Stimulated activated naive B cell treated with anti-CD40 and anti-IgM and Interleukin-4, amounts not matched to agents 10 μg/mL and 1 μg/mL and 100 μg/mL, for 72 hours (primary cell): ENCODE measurements around the gene DYRK3.

ENCODE experiments used
- ATAC-seq, 2 donors: fragments of 150-1000 bp; cut with Tn5 transposase; replicated peaks; 2 replicates each; pipeline ENCODE4 v1.10.0; 2021; ENCODE audit warnings: moderate library complexity in 1 of 2
- DNase-seq: peaks from one replicate; pipeline ENCODE4 v3.0.0; 2021
- H3K27ac Mint-ChIP-seq: one replicate; pipeline ENCODE4 v1.8.0; 2022; ENCODE audit warnings: mild to moderate bottlenecking, mixed read lengths
- H3K27me3 Mint-ChIP-seq, 2 donors: one replicate each; pipeline ENCODE4 v1.8.0; 2022; ENCODE audit warnings: mixed read lengths in 2 of 2
- H3K36me3 Mint-ChIP-seq, 2 donors: one replicate each; pipeline ENCODE4 v1.8.0; 2022; ENCODE audit warnings: mixed read lengths in 2 of 2, mild to moderate bottlenecking in 1 of 2
- H3K4me1 Mint-ChIP-seq, 2 donors: one replicate each; pipeline ENCODE4 v1.8.0; 2022; ENCODE audit warnings: mixed read lengths in 2 of 2, mild to moderate bottlenecking in 1 of 2
- H3K4me3 Mint-ChIP-seq, 2 donors: one replicate each; pipeline ENCODE4 v1.8.0; 2022; ENCODE audit warnings: mild to moderate bottlenecking in 2 of 2, mixed read lengths in 2 of 2, moderate library complexity in 1 of 2
- H3K9me3 Mint-ChIP-seq, 2 donors: one replicate each; pipeline ENCODE4 v1.8.0; 2022; ENCODE audit warnings: mixed read lengths in 2 of 2, mild to moderate bottlenecking in 1 of 2

Gene DYRK3

DNA sequence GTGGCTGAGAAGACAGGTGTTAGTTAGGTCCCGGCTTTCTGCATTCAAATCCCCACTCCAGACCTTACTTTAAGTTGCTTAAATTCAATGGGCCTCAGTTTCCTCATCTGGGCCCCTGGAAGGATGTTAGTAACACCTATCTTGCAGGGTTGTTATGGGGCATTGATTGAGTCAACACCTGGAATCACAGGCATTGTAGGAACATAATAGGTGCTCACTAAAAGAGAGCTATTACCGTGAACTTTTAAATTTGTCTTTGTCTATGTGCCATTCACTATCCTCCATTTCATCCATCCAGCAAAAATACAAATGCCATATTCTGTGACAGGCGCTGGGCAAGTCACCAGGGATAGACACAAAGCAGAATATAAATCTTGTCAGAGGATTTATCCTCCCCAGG, 38.9 kb downstream of the DYRK3 start:
- H3K36me3 Mint-ChIP-seq: no peaks in the 10 kb centered on the region
- ATAC-seq (no peak), DNase-seq (no peak)
- H3K9me3 Mint-ChIP-seq: no peaks in the 10 kb centered on the region
- H3K27ac Mint-ChIP-seq: no peak overlapping the region
- H3K4me3 Mint-ChIP-seq: no peak overlapping the region
- H3K4me1 Mint-ChIP-seq: peaks cover 20 to 32% of the 10 kb centered on the region in 2 donors
- peaks cover 25 to 36% of the 10 kb centered on the region in 2 donors for H3K27me3 Mint-ChIP-seq

DNA sequence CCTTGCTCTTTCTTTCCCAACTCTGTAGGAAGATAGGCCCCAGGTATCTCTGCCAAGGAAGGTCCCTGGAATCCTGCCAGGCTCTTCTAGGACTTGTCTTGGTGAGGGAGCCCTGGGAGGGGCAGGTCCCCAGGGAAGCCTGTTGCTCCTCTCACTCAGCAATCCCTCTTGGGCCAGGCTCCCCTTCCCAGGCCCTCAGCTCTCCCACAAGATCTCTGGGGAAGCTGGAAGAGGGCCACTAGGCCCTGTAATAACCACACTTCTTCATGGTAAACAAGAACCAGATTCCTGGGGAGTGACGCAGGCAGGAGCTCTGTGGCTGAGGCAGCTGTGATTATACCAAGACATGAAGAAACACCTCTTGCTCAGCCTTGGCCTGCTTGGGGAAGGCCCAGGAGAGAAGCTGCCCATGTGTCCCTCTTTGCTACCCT, 39.4 kb downstream of the DYRK3 start:
- no peak for DNase-seq
- Mint-ChIP-seq H3K36me3 (no peaks in the 10 kb centered on the region), H3K4me3 (no peak overlapping the region), H3K9me3 (no peaks in the 10 kb centered on the region), H3K27me3 (peaks cover 25 to 36% of the 10 kb centered on the region in 2 donors), H3K4me1 (peaks cover 25 to 37% of the 10 kb centered on the region in 2 donors), H3K27ac (peak overlapping the region; percentile 25)
- no peak for ATAC-seq

GRCh38 chr1:206676499-206676898, 41.2 kb downstream of the DYRK3 start:
- no peak for DNase-seq
- Mint-ChIP-seq H3K4me1 (peaks cover 34 to 53% of the 10 kb centered on the region in 2 donors), H3K27me3 (peaks cover 18 to 29% of the 10 kb centered on the region in 2 donors), H3K9me3 (no peaks in the 10 kb centered on the region), H3K27ac (peak overlapping the region; percentile 32), H3K36me3 (no peaks in the 10 kb centered on the region), H3K4me3 (no peak overlapping the region)
- no peak for ATAC-seq

DNA sequence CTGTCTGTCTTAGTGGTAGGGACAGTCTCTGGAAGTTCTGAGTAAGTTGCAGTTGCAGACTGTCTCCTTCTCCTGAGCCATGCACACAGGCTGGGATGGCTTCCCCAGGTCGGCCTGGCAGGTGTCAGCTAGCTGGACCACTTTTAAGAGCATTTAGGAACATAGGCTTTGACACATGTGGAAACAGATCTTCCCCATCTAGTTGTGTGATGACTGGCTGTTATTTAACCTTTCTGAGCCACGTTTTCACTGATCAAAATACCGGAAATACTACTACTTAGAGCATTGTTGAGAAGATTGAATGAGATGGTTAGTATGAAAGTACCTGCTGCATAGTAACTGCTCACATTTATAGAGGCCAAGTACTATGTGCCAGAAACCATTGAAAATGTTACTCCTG, 43.2 kb downstream of the DYRK3 start:
- no peaks in the 10 kb centered on the region for H3K9me3 Mint-ChIP-seq
- H3K27me3 Mint-ChIP-seq: peaks cover 18 to 29% of the 10 kb centered on the region in 2 donors
- H3K4me1 Mint-ChIP-seq: peaks cover 51 to 73% of the 10 kb centered on the region in 2 donors
- DNase-seq (no peak), ATAC-seq (peak; percentile 12 to 13)
- H3K27ac Mint-ChIP-seq: no peak overlapping the region
- no peaks in the 10 kb centered on the region for H3K36me3 Mint-ChIP-seq
- no peak overlapping the region for H3K4me3 Mint-ChIP-seq

DNA sequence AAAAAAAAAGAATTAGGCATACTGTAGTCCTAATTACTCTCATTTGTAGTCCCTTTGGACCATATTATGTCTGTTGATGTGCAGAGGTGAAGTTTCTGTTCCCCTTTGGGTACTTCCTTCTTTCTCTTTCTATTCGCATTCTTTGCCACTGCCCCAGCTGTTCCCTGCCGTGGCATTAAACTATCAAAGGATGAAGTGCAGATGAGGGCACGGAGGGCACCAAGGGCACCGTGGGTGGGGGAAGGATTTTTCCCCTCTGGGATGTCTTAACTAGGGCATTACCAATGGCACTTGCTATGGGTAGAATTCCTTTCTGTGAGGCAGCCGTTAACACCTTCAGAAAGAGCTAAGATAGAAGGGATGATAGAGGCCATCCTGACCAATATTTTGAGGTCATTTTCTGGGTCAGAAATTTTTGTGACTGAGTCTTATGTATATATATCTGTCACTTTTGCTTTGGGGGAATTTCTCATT, 44.4 kb downstream of the DYRK3 start:
- DNase-seq (peak; percentile 73), ATAC-seq (peak; percentile 91 to 92)
- Mint-ChIP-seq H3K27me3 (peaks cover 17 to 25% of the 10 kb centered on the region in 2 donors), H3K4me3 (peak overlapping the region; percentile 54 to 76), H3K9me3 (no peaks in the 10 kb centered on the region), H3K4me1 (peaks cover 58 to 86% of the 10 kb centered on the region in 2 donors), H3K36me3 (no peaks in the 10 kb centered on the region), H3K27ac (peak overlapping the region; percentile 92)

DNA sequence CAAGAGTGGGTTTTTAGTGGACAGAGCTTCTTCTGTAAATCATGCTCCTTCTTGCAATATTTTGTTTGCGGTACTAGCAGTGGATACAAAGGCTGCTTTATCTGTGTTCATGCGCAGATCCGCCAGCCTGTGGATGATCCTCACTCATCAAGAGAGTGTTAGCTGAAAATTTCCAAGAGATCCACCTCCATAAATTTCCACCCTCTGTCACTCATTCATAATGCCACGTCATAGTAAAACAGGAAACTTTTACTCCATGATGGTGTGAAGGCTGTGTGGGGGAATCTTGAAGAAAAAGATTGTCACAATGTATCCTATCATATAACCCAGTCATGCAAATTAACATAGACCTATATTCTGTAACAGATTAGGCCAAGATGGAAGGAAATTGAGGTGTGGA, 44.9 kb downstream of the DYRK3 start:
- ATAC-seq: no peak
- no peaks in the 10 kb centered on the region for H3K9me3 Mint-ChIP-seq
- H3K4me1 Mint-ChIP-seq: peaks cover 57 to 83% of the 10 kb centered on the region in 2 donors
- H3K27me3 Mint-ChIP-seq: peaks cover 11 to 20% of the 10 kb centered on the region in 2 donors
- H3K36me3 Mint-ChIP-seq: no peaks in the 10 kb centered on the region
- peak overlapping the region in 1 of 2 donors; percentile 54 for H3K4me3 Mint-ChIP-seq
- DNase-seq: no peak
- peak overlapping the region; percentile 52 for H3K27ac Mint-ChIP-seq

DNA sequence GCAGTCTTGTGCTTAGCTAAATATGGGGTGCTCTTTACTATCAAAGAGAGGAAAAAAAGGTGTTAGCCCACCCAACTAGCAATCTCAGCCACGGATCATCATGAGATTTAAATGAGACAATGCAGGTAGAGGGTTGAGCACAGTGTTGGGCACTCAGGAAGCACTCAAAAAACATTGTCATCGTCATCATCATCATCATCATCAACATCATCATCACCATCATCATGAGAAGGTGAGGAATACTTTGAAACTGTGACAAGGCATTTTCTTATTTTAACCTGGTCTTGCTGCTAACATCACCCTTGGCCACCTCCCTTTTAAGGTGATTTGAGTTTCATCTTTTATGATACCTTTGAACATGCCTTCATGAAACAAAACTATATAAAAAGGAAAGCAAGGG, 46.0 kb downstream of the DYRK3 start:
- Mint-ChIP-seq H3K27me3 (peaks cover 4 to 13% of the 10 kb centered on the region in 2 donors), H3K4me3 (no peak overlapping the region), H3K4me1 (peaks cover 57 to 79% of the 10 kb centered on the region in 2 donors), H3K36me3 (no peaks in the 10 kb centered on the region), H3K9me3 (no peaks in the 10 kb centered on the region), H3K27ac (peak overlapping the region; percentile 31)
- ATAC-seq (no peak), DNase-seq (no peak)

- Mint-ChIP-seq H3K27me3 (peaks cover 0 to 6% of the 10 kb centered on the region in 2 donors), H3K36me3 (peaks cover 3 to 5% of the 10 kb centered on the region in 2 donors), H3K4me3 (peak overlapping the region in 1 of 2 donors; percentile 69), H3K9me3 (no peaks in the 10 kb centered on the region), H3K4me1 (peaks cover 61 to 81% of the 10 kb centered on the region in 2 donors), H3K27ac (no peak overlapping the region)
- no peak for DNase-seq
- peak; percentile 49 for ATAC-seq
These were observed 46.8 kb downstream of the DYRK3 start for GRCh38 chr1:206682111-206682510.

DNA sequence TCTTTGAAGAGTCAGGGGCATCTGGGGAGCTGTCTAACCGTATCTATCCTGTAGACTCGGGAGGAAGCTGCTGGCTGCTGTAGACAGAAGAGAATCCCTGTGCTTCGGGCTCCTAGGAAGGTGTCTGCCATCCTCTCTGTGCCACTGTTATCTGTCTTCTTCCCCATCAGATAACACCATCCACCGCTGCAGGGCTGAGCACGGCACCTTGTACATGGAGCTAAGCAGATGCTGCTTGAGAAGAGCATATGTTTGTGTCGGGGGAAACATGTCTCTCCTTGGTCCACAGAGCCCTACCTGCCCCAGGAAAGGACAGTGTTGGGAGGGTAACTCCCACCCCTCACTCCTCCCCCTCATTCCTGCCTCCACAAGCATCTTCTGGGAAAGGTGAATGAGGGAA, 48.0 kb downstream of the DYRK3 start:
- Mint-ChIP-seq H3K27ac (no peak overlapping the region), H3K4me3 (no peak overlapping the region), H3K4me1 (peaks cover 72 to 87% of the 10 kb centered on the region in 2 donors), H3K27me3 (no peaks in the 10 kb centered on the region), H3K9me3 (no peaks in the 10 kb centered on the region), H3K36me3 (peaks cover 5 to 8% of the 10 kb centered on the region in 2 donors)
- ATAC-seq (no peak), DNase-seq (no peak)

- H3K27ac Mint-ChIP-seq: no peak overlapping the region
- DNase-seq: no peak
- H3K9me3 Mint-ChIP-seq: no peaks in the 10 kb centered on the region
- ATAC-seq: no peak
- H3K36me3 Mint-ChIP-seq: peaks cover 7 to 9% of the 10 kb centered on the region in 2 donors
- H3K27me3 Mint-ChIP-seq: no peaks in the 10 kb centered on the region
- H3K4me1 Mint-ChIP-seq: peaks cover 68 to 87% of the 10 kb centered on the region in 2 donors
- H3K4me3 Mint-ChIP-seq: peak overlapping the region; percentile 36 to 77
These were observed 48.7 kb downstream of the DYRK3 start for GRCh38 chr1:206684003-206684402.

DNA sequence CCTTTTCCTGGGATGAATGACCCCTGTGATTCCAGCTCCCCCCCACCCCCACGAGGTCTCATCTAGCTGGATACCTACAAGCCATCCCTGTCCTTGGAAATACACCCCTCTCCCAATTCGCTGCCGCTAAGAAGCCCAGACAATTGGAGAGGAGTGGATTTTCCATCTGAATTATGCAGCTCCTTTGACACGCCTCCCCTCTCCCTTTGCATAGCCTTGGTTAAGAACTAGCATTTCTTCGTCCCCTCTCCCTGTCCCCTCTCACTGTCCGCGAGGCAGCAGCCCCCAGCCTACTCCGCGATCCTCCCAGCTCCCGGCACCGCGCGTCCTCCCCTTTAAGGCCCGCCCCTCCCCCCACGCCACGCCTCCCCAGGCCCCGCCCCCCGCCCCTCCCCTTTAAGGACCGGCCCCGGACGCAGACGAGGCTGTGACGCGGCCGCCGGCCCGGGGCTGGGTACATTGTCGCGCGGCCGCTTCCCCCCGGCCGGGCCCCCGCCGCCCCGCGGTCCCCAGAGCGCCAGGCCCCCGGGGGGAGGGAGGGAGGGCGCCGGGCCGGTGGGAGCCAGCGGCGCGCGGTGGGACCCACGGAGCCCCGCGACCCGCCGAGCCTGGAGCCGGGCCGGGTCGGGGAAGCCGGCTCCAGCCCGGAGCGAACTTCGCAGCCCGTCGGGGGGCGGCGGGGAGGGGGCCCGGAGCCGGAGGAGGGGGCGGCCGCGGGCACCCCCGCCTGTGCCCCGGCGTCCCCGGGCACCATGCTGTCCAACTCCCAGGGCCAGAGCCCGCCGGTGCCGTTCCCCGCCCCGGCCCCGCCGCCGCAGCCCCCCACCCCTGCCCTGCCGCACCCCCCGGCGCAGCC, 49.4 kb downstream of the DYRK3 start, which contains the start of gene MAPKAPK2:
MAPKAPK2 (plus strand) TSS at position 428 of the 856 bp plus-strand sequence; CDS start at position 753, 325 bp downstream.
- H3K27ac Mint-ChIP-seq: peak within 1 kb of the TSS; percentile 93
- peak within 1 kb of the TSS; percentile 89 to 92 for H3K4me3 Mint-ChIP-seq
- peaks cover 10 to 14% of the 10 kb centered on the region in 2 donors for H3K36me3 Mint-ChIP-seq
- H3K9me3 Mint-ChIP-seq: no peaks in the 10 kb centered on the region
- no peaks in the 10 kb centered on the region for H3K27me3 Mint-ChIP-seq
- peaks cover 66 to 85% of the 10 kb centered on the region in 2 donors for H3K4me1 Mint-ChIP-seq
- DNase-seq: peak; percentile 46
- peak; percentile 61 to 69 for ATAC-seq

DNA sequence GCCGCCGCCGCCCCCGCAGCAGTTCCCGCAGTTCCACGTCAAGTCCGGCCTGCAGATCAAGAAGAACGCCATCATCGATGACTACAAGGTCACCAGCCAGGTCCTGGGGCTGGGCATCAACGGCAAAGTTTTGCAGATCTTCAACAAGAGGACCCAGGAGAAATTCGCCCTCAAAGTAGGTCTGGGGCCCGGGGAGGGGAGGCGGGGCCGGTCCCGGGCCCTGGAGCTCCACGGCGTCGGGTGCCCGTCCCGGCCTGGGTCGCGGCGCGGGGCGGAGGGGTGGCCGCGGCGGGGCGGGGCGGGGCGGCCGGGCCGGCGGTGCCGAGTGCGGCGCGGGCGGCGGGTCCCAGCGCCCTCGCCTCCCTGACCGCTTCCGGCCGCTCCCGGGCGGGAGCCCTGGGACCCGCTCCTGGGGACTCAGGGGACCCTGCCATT, 50.0 kb downstream of the DYRK3 start:
- peaks cover 65 to 85% of the 10 kb centered on the region in 2 donors for H3K4me1 Mint-ChIP-seq
- H3K36me3 Mint-ChIP-seq: peaks cover 10 to 16% of the 10 kb centered on the region in 2 donors
- peak overlapping the region; percentile 93 for H3K27ac Mint-ChIP-seq

DNA sequence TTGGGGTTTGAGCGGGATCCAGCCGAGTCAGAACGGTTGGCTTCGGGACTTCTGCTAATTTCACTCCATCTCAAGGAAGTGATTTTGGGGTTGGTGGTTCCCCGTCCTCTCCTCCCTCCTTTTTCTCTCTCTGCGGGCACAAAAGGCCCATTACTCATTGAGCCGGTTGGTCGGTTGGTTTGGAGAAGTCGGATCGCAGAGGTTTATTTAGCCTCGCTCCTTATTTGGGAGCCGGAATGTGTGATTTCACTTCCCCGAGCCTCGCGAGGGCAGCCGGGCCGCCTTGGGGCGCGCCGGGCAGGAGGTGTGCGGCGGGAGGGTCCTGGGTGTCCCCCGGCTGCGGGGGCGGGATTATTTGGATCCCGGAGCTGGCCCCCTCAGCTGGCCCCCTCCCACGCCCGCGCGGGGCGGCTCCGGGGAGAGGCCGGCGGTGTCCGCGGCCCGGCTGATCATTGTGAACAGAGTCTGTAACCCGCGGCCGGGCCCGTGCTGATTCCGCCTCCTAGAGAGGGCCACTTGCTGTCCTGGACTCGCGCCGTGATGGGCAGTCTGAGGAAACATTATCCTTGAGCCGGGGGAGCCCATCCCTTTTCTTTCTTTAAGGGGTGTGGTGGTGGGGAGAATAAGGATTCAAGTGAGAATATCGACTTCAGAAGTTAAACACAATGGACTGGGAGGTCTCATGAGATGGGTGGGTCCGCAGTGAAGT, 50.6 kb downstream of the DYRK3 start:
- ATAC-seq (peak; percentile 45 to 54), DNase-seq (peak; percentile 51)
- H3K36me3 Mint-ChIP-seq: peaks cover 10 to 16% of the 10 kb centered on the region in 2 donors
- H3K27me3 Mint-ChIP-seq: no peaks in the 10 kb centered on the region
- peak overlapping the region; percentile 95 for H3K27ac Mint-ChIP-seq
- peak overlapping the region; percentile 89 to 92 for H3K4me3 Mint-ChIP-seq
- no peaks in the 10 kb centered on the region for H3K9me3 Mint-ChIP-seq
- H3K4me1 Mint-ChIP-seq: peaks cover 65 to 85% of the 10 kb centered on the region in 2 donors

More for the DNA sequence above, 50.0 kb downstream of the DYRK3 start:
- H3K27me3 Mint-ChIP-seq: no peaks in the 10 kb centered on the region
- peak; percentile 34 to 41 for ATAC-seq
- peak overlapping the region; percentile 89 to 92 for H3K4me3 Mint-ChIP-seq
- DNase-seq: no peak
- no peaks in the 10 kb centered on the region for H3K9me3 Mint-ChIP-seq
